ENCODE measurements around the gene DLGAP1. TPM values are rescaled to one million over a fixed set of nuclear protein-coding genes. Genes with fewer than 3 reads are reported as not detected.

DLGAP1 gene
- total RNA-seq, 4 donors from 2014 or later, result 1.2 to 1.4 (median 1.4) TPM

- no peak for DNase-seq (ENCODE audit: extremely low spot score)
- 87% methylated on average over 3 of the region's 3 CpGs for WGBS
- Histone ChIP-seq H3K36me3 (no peaks in the 10 kb centered on the region), H3K27me3 (no peaks in the 10 kb centered on the region), H3K9me3 (no peaks in the 10 kb centered on the region), H3K27ac (replicated peaks in 1 of 4) (peak overlapping the region in 1 of 4 donors; percentile 66), H3K4me1 (peaks cover 5 to 11% (median 9%) of the 10 kb centered on the region in 4 donors), H3K4me3 (no peak overlapping the region)
- intact Hi-C loops (cut with DNase I), result loop anchor here (2.0 to 5.0 kb wide), 2 partner anchors 72 to 208 kb away; no protein-coding TSS in a partner anchor
- TF ChIP-seq POLR2A (IDR thresholded peaks at IDR 0.05; ENCODE audit: low read depth) (no peak), EP300 (IDR thresholded peaks at IDR 0.05) (no peak), CTCF (IDR thresholded peaks at IDR 0.05) (no peak), POLR2AphosphoS5 (IDR thresholded peaks at IDR 0.05) (no peak)
Measured at GRCh38 chr18:3665204-3665603, 789.9 kb downstream of the DLGAP1 start.

DNA sequence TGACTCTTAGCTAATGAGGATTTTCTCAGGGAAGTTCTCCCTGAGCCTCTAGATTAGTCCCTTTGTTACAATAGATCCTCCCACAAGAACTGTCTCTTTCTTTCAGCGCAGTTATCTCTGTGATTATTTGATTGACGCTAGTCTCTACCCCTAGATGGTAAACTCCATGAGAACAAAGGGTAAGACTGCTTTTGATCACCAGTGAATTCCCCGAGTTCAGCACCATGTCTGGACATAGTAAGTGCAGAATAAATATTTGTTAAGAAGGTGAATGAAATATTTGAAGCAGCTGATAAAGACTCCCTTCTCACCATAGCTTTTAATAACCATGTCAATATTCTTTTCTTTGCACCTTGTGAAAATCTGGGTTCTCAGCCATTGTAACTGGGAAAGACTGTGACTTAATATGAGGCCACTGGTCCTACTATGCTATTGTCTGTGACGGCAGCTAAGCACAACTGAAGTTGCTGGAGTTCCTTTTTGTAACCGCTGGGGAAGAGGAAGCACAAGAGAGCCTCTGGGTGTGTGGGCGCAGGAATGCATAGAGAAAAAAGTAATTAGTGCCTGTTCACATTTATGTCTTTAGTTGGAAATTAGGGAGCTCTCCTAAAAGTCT lies 790.4 kb downstream of the DLGAP1 start:
- intact Hi-C loops (cut with DNase I), result loop anchor here (2.0 to 5.0 kb wide), 2 partner anchors 72 to 207 kb away; no protein-coding TSS in a partner anchor
- 75% methylated on average over 6 of the region's 6 CpGs for WGBS
- Histone ChIP-seq H3K27me3 (no peaks in the 10 kb centered on the region), H3K27ac (replicated peaks in 1 of 4) (no peak overlapping the region), H3K4me3 (no peak overlapping the region), H3K4me1 (peaks cover 5 to 11% (median 9%) of the 10 kb centered on the region in 4 donors), H3K9me3 (no peaks in the 10 kb centered on the region), H3K36me3 (no peaks in the 10 kb centered on the region)
- no peak for TF ChIP-seq POLR2AphosphoS5 (IDR thresholded peaks at IDR 0.05)
- TF ChIP-seq CTCF (IDR thresholded peaks at IDR 0.05), result no peak
- no peak for TF ChIP-seq POLR2A (IDR thresholded peaks at IDR 0.05; ENCODE audit: low read depth)
- TF ChIP-seq EP300 (IDR thresholded peaks at IDR 0.05), result no peak
- no peak for DNase-seq (ENCODE audit: extremely low spot score)

- intact Hi-C loops (cut with DNase I), result loop anchor here (2.0 kb wide), 1 partner anchor 71 kb away; no protein-coding TSS in a partner anchor
- DNase-seq (ENCODE audit: extremely low spot score), result no peak
Measured at GRCh38 chr18:3663870-3664512, 791.1 kb downstream of the DLGAP1 start.

GRCh38 chr18:3661989-3662388 lies 793.1 kb downstream of the DLGAP1 start:
- intact Hi-C loops (cut with DNase I), result no loop called here
- WGBS, result 84% methylated on average over 1 of the region's 1 CpG
- TF ChIP-seq EP300 (IDR thresholded peaks at IDR 0.05), result no peak
- no peak for TF ChIP-seq CTCF (IDR thresholded peaks at IDR 0.05)
- no peak for TF ChIP-seq POLR2A (IDR thresholded peaks at IDR 0.05; ENCODE audit: low read depth)
- no peak for TF ChIP-seq POLR2AphosphoS5 (IDR thresholded peaks at IDR 0.05)

More at GRCh38 chr18:3663870-3664512, 791.1 kb downstream of the DLGAP1 start:
- no peaks in the 10 kb centered on the region for H3K9me3 ChIP-seq
- TF ChIP-seq CTCF (IDR thresholded peaks at IDR 0.05) (no peak), POLR2A (IDR thresholded peaks at IDR 0.05; ENCODE audit: low read depth) (no peak), POLR2AphosphoS5 (IDR thresholded peaks at IDR 0.05) (no peak), EP300 (IDR thresholded peaks at IDR 0.05) (no peak)
- H3K4me3 ChIP-seq, result no peak overlapping the region
- peaks cover 5 to 11% (median 9%) of the 10 kb centered on the region in 4 donors for H3K4me1 ChIP-seq
- WGBS, result 90% methylated on average over 2 of the region's 2 CpGs
- H3K27ac ChIP-seq (replicated peaks in 1 of 4), result no peak overlapping the region
- H3K27me3 ChIP-seq, result no peaks in the 10 kb centered on the region
- H3K36me3 ChIP-seq, result no peaks in the 10 kb centered on the region

More at GRCh38 chr18:3661989-3662388, 793.1 kb downstream of the DLGAP1 start:
- Histone ChIP-seq H3K27me3 (no peaks in the 10 kb centered on the region), H3K27ac (replicated peaks in 1 of 4) (no peak overlapping the region), H3K9me3 (no peaks in the 10 kb centered on the region), H3K4me3 (no peak overlapping the region), H3K36me3 (no peaks in the 10 kb centered on the region), H3K4me1 (peaks cover 5 to 11% (median 9%) of the 10 kb centered on the region in 4 donors)
- no peak for DNase-seq (ENCODE audit: extremely low spot score)
